HCT116 (cell line): ENCODE measurements around the gene ARFIP2. TPM values are rescaled to one million over a fixed set of nuclear protein-coding genes. Genes with fewer than 3 reads are reported as not detected.

Experiments used
- ATAC-seq: fragments of 200-7000 bp; cut with Tn5 transposase; 2 replicates; pipeline ENCODE4 v1.9.1; 2020; ENCODE audit warnings: mild to moderate bottlenecking, moderate library complexity
- BruUV-seq: library from RNA; stranded (reverse); fragments of 400-500 nt; replicated peaks from 2 replicates; lab custom pipeline; 2021; lab: Mats Ljungman, UMichigan
- CTCF ChIA-PET: fragments of 300-600 bp; sonication (Branson Sonifier 250); formaldehyde crosslinking; loops from one replicate; lab custom pipeline; 2021; ENCODE audit warnings: antibody characterized with exemption; lab: Charles Lee
- POLR2A ChIA-PET: fragments of 300-600, 350-600 bp; sonication (Branson Sonifier 250); formaldehyde crosslinking; loops from one replicate; lab custom pipeline; 2021; ENCODE audit warnings: antibody characterized with exemption; lab: Charles Lee
- RAD21 ChIA-PET, 2 experiments: fragments of 300-600 bp; sonication (Branson Sonifier 250); formaldehyde crosslinking; loops; one replicate each; lab custom pipeline; 2023; ENCODE audit warnings: low total read pairs in 2 of 2; ENCODE audit not compliant: uncharacterized antibody in 2 of 2, unreplicated experiment in 2 of 2, low non-redundant PET in 1 of 2; lab: Charles Lee
- DNase-seq: peaks from one replicate; pipeline ENCODE4 v3.0.0-alpha.2; 2010; ENCODE audit warnings: low read depth, low spot score
- H2AFZ ChIP-seq: fragments of 200-600 bp; shearing (Covaris generic), sonication (generic); 2 replicates; pipeline ENCODE4 v1.6.1; 2017; ENCODE audit warnings: low read depth, mixed run types, mixed read lengths, antibody characterized with exemption, low read length; ENCODE audit not compliant: poor library complexity, severe bottlenecking
- H3K27ac ChIP-seq: 2 replicates; pipeline ENCODE4 v1.5.1; 2012; ENCODE audit warnings: low read depth, low read length
- H3K27me3 ChIP-seq: fragments of 200-600 bp; sonication (generic); 2 replicates; pipeline ENCODE4 v1.6.1; 2016; ENCODE audit warnings: mixed run types, low read length, mixed read lengths; ENCODE audit not compliant: insufficient read depth
- H3K36me3 ChIP-seq, 2 experiments: fragments of 200-500 bp in 1 of 2; fragments of 200-600 bp in 1 of 2; sonication (Bioruptor generic) in 1 of 2; sonication (generic) in 1 of 2; 2 replicates each; pipeline versions ENCODE4 v1.5.1 to v1.6.1; 2014 to 2016; ENCODE audit warnings: low read length in 2 of 2, inconsistent platforms in 1 of 2, mixed read lengths in 1 of 2, mixed run types in 1 of 2; ENCODE audit not compliant: insufficient read depth in 2 of 2, control insufficient read depth in 1 of 2
- H3K4me1 ChIP-seq, 2 experiments: fragments of 200-600 bp in 1 of 2; sonication (generic) in 1 of 2; 2 replicates each; pipeline versions ENCODE4 v1.5.1 to v1.6.1; 2012 to 2017; ENCODE audit warnings: low read length in 2 of 2, inconsistent platforms in 1 of 2, mild to moderate bottlenecking in 1 of 2, mixed read lengths in 1 of 2, mixed run types in 1 of 2, moderate library complexity in 1 of 2; ENCODE audit not compliant: insufficient read depth in 2 of 2, control insufficient read depth in 1 of 2
- H3K4me2 ChIP-seq: fragments of 200-600 bp; sonication (generic); 2 replicates; pipeline ENCODE4 v1.6.1; 2017; ENCODE audit warnings: mixed run types, low read length, mixed read lengths
- H3K4me3 ChIP-seq, 2 experiments: fragments of 200-600 bp in 1 of 2; sonication (generic) in 1 of 2; replicated peaks in 1 of 2; 2 replicates each; pipeline ENCODE4 v1.5.1; 2011 to 2016; ENCODE audit warnings: low read length in 2 of 2, control low read depth in 1 of 2, low read depth in 1 of 2, mild to moderate bottlenecking in 1 of 2, mixed read lengths in 1 of 2, mixed run types in 1 of 2
- H3K79me2 ChIP-seq: fragments of 200-600 bp; sonication (generic); 2 replicates; pipeline ENCODE4 v1.6.1; 2017; ENCODE audit warnings: mild to moderate bottlenecking, mixed run types, low read length, moderate library complexity, mixed read lengths; ENCODE audit not compliant: insufficient read depth
- H3K9ac ChIP-seq: fragments of 200-600 bp; sonication (generic); 2 replicates; pipeline ENCODE4 v1.6.1; 2016; ENCODE audit warnings: low read length, mixed read lengths
- H3K9me2 ChIP-seq: fragments of 200-600 bp; sonication (generic), shearing (Covaris generic); 2 replicates; pipeline ENCODE4 v1.6.1; 2017; ENCODE audit warnings: mixed run types, mild to moderate bottlenecking, moderate library complexity; ENCODE audit not compliant: insufficient read depth
- H3K9me3 ChIP-seq, 2 experiments: fragments of 200-500 bp in 1 of 2; fragments of 200-600 bp in 1 of 2; sonication (Bioruptor generic) in 1 of 2; sonication (generic) in 1 of 2; 2 replicates each; pipeline ENCODE4 v1.6.1; 2014 to 2017; ENCODE audit warnings: low read length in 2 of 2, mixed read lengths in 2 of 2, inconsistent platforms in 1 of 2, low read depth in 1 of 2, mild to moderate bottlenecking in 1 of 2, mixed run types in 1 of 2, moderate library complexity in 1 of 2; ENCODE audit not compliant: control insufficient read depth in 1 of 2, insufficient read depth in 1 of 2
- H4K20me1 ChIP-seq: fragments of 200-600 bp; sonication (generic), shearing (Covaris generic); 2 replicates; pipeline ENCODE4 v1.6.1; 2017; ENCODE audit warnings: mixed run types, mild to moderate bottlenecking, moderate library complexity; ENCODE audit not compliant: insufficient read depth
- CBX3 ChIP-seq: IDR thresholded peaks from 2 replicates; pipeline ENCODE4 v1.6.1; 2012; ENCODE audit warnings: low read depth
- EGR1 ChIP-seq: IDR thresholded peaks from 2 replicates; pipeline ENCODE4 v1.6.1; 2012; ENCODE audit warnings: low read depth
- ELF1 ChIP-seq: IDR thresholded peaks from 2 replicates; pipeline ENCODE4 v1.6.1; 2012; ENCODE audit warnings: low read depth, borderline replicate concordance
- EZH2 ChIP-seq: fragments of 200-600 bp; sonication (generic); IDR thresholded peaks from 2 replicates; pipeline ENCODE4 v1.6.1; 2017; ENCODE audit warnings: antibody characterized with exemption, mixed run types
- EZH2phosphoT487 ChIP-seq: fragments of 200-600 bp; IDR thresholded peaks from 2 replicates; pipeline ENCODE4 v1.6.1; 2018; ENCODE audit warnings: antibody characterized with exemption, borderline replicate concordance
- FOSL1 ChIP-seq: IDR thresholded peaks from 2 replicates; pipeline ENCODE4 v1.6.1; 2012; ENCODE audit warnings: low read depth
- JUND ChIP-seq: IDR thresholded peaks from 2 replicates; pipeline ENCODE4 v1.6.1; 2012
- POLR2AphosphoS5 ChIP-seq: IDR thresholded peaks from 2 replicates; pipeline ENCODE4 v1.6.1; 2011; ENCODE audit warnings: mild to moderate bottlenecking, low read depth, low read length, moderate library complexity
- REST ChIP-seq: IDR thresholded peaks from 2 replicates; pipeline ENCODE4 v1.6.1; 2012; ENCODE audit warnings: low read depth
- SIN3A ChIP-seq: IDR thresholded peaks from 2 replicates; pipeline ENCODE4 v1.6.1; 2012; ENCODE audit warnings: low read depth
- SP1 ChIP-seq: IDR thresholded peaks from 2 replicates; pipeline ENCODE4 v1.6.1; 2012; ENCODE audit warnings: low read depth
- SRF ChIP-seq: IDR thresholded peaks from 2 replicates; pipeline ENCODE4 v1.6.1; 2012; ENCODE audit warnings: low read depth
- TCF7L2 ChIP-seq: IDR thresholded peaks from 2 replicates; pipeline ENCODE4 v1.7.0; 2011; ENCODE audit warnings: borderline replicate concordance, inconsistent platforms; ENCODE audit not compliant: insufficient read depth, insufficient read length; ENCODE audit errors: extremely low read depth
- ZNF274 ChIP-seq: fragments of 200-500 bp; sonication (Bioruptor generic); IDR thresholded peaks from 2 replicates; pipeline ENCODE4 v1.6.1; 2014; ENCODE audit warnings: mild to moderate bottlenecking, low read depth, low read length, inconsistent platforms
- intact Hi-C: fragments of 100-400 bp; cut with micrococcal nuclease; formaldehyde crosslinking; loops from 2 replicates; pipeline ENCODE4 v1.10.0; 2022
- total RNA-seq: library from RNA; stranded (reverse); gene quantifications from one replicate; pipeline ENCODE4 v1.2.1, GENCODE V29; 2021; ENCODE audit not compliant: unreplicated experiment
- TF ChIP-seq, protein P1 (sequence below): IDR thresholded peaks from 2 replicates; pipeline ENCODE4 v1.6.1; 2012
- TF ChIP-seq, protein P2 (sequence below): IDR thresholded peaks from 2 replicates; pipeline ENCODE4 v1.6.1; 2012

ARFIP2 gene
- total RNA-seq, 1 experiment from 2014 or later, result 77.9 TPM

DNA sequence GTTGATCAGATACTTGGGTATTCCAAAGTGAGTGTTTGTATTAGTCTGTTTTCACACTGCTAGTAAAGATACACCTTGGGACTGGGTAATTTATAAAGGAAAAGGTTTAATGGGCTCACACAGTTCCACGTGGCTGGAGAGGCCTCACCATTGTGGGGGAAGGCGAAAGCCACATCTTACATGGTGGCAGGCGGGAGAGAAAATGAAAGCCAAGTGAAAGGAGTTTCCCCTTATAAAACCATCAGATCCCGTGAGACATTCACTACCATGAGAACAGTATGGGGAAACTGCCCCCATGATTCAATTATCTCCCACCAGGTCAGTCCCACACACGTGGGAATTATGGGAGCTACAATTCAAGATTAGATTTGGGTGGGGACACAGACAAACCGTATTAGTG, 7.2 kb upstream of the ARFIP2 start:
- RAD21 ChIA-PET, result no interaction called here

More for the DNA sequence above, 7.2 kb upstream of the ARFIP2 start:
- H3K27ac ChIP-seq, result no peak overlapping the region
- intact Hi-C loops, result no loop called here
- H3K4me1 ChIP-seq, result no peaks in the 10 kb centered on the region
- peaks cover 17 to 33% of the 10 kb centered on the region in 2 experiments for H3K36me3 ChIP-seq
- ChIA-PET POLR2A (no interaction called here), CTCF (no interaction called here)
- H3K9me3 ChIP-seq, result no peaks in the 10 kb centered on the region
- TF ChIP-seq CBX3 (no peak), EZH2phosphoT487 (no peak), POLR2AphosphoS5 (no peak), SP1 (no peak), REST (no peak), EGR1 (no peak), SRF (no peak), ZNF274 (no peak), ELF1 (no peak), EZH2 (no peak), TCF7L2 (no peak), FOSL1 (no peak), SIN3A (no peak), JUND (no peak)
- TF ChIP-seq, protein P1, sequence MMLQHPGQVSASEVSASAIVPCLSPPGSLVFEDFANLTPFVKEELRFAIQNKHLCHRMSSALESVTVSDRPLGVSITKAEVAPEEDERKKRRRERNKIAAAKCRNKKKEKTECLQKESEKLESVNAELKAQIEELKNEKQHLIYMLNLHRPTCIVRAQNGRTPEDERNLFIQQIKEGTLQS, result no peak
- TF ChIP-seq, protein P2, sequence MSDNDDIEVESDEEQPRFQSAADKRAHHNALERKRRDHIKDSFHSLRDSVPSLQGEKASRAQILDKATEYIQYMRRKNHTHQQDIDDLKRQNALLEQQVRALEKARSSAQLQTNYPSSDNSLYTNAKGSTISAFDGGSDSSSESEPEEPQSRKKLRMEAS, result no peak
- no peaks in the 10 kb centered on the region for H3K27me3 ChIP-seq
- H4K20me1 ChIP-seq, result no peaks in the 10 kb centered on the region
- ATAC-seq (no peak), DNase-seq (no peak)
- H3K9ac ChIP-seq, result no peak overlapping the region
- H3K9me2 ChIP-seq, result no peaks in the 10 kb centered on the region
- no peak overlapping the region for H3K4me3 ChIP-seq
- BruUV-seq, result no TSS peak
- H3K4me2 ChIP-seq, result no peak overlapping the region
- peaks cover 5% of the 10 kb centered on the region for H3K79me2 ChIP-seq
- H2AFZ ChIP-seq, result no peak overlapping the region
